ENCODE measurements around the gene TMPRSS11A.

TMPRSS11A gene

GRCh38 chr4:67973608-67974007, 10.3 kb upstream of the TMPRSS11A start:
- no peak for TF ChIP-seq CTCF (IDR thresholded peaks at IDR 0.05; ENCODE audit: low read depth, low read length)
- no peak overlapping the region for H3K4me3 ChIP-seq (ENCODE audit: low read depth, low read length)

GRCh38 chr4:67954890-67955289, 8.4 kb downstream of the TMPRSS11A start:
- no peak for TF ChIP-seq CTCF (IDR thresholded peaks at IDR 0.05; ENCODE audit: low read depth, low read length)

GRCh38 chr4:67941074-67941473, 22.2 kb downstream of the TMPRSS11A start:
- TF ChIP-seq CTCF (IDR thresholded peaks at IDR 0.05; ENCODE audit: low read depth, low read length) = no peak
- no peak overlapping the region for H3K4me3 ChIP-seq (ENCODE audit: low read depth, low read length)

More at GRCh38 chr4:67954890-67955289, 8.4 kb downstream of the TMPRSS11A start:
- H3K4me3 ChIP-seq (ENCODE audit: low read depth, low read length) = no peak overlapping the region

GRCh38 chr4:67940506-67940905, 22.8 kb downstream of the TMPRSS11A start:
- no peak for TF ChIP-seq CTCF (IDR thresholded peaks at IDR 0.05; ENCODE audit: low read depth, low read length)
- H3K4me3 ChIP-seq (ENCODE audit: low read depth, low read length) = no peak overlapping the region

GRCh38 chr4:67939195-67939594, 24.1 kb downstream of the TMPRSS11A start:
- H3K4me3 ChIP-seq (ENCODE audit: low read depth, low read length) = no peak overlapping the region
- TF ChIP-seq CTCF (IDR thresholded peaks at IDR 0.05; ENCODE audit: low read depth, low read length) = no peak

- no peak for TF ChIP-seq CTCF (IDR thresholded peaks at IDR 0.05; ENCODE audit: low read depth, low read length)
- H3K4me3 ChIP-seq (ENCODE audit: low read depth, low read length) = no peak overlapping the region
Observed at GRCh38 chr4:67935888-67936287, 27.4 kb downstream of the TMPRSS11A start.

GRCh38 chr4:67934628-67935027, 28.7 kb downstream of the TMPRSS11A start:
- H3K4me3 ChIP-seq (ENCODE audit: low read depth, low read length) = no peak overlapping the region

More at GRCh38 chr4:67934628-67935027, 28.7 kb downstream of the TMPRSS11A start:
- TF ChIP-seq CTCF (IDR thresholded peaks at IDR 0.05; ENCODE audit: low read depth, low read length) = no peak
